Measurements from ENCODE around the gene CASS4.

DNA sequence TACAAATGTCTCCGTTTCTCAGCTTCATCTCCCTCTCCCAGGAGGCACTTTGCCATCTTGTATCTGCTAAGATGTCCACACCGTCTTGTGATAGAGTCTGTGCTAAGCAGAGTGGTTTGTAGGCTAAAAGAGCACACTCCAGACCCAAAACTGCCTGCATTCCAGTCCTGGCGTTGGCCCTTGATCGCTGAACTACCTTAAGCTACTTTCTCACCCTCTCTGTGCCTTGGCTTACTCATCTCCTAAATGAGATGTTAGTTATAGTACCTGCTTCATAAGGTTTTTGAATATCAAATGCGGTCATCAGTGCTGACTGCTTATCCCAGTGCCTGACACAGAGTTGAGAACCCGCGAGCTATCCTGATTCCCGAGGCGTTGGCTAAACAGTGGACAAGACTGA is 14.0 kb downstream of the CASS4 start:
- TF ChIP-seq EZH2 (IDR thresholded peaks at IDR 0.05; ENCODE audit: insufficient read depth, low read length): no peak
- TF ChIP-seq, protein P1, sequence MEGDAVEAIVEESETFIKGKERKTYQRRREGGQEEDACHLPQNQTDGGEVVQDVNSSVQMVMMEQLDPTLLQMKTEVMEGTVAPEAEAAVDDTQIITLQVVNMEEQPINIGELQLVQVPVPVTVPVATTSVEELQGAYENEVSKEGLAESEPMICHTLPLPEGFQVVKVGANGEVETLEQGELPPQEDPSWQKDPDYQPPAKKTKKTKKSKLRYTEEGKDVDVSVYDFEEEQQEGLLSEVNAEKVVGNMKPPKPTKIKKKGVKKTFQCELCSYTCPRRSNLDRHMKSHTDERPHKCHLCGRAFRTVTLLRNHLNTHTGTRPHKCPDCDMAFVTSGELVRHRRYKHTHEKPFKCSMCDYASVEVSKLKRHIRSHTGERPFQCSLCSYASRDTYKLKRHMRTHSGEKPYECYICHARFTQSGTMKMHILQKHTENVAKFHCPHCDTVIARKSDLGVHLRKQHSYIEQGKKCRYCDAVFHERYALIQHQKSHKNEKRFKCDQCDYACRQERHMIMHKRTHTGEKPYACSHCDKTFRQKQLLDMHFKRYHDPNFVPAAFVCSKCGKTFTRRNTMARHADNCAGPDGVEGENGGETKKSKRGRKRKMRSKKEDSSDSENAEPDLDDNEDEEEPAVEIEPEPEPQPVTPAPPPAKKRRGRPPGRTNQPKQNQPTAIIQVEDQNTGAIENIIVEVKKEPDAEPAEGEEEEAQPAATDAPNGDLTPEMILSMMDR (IDR thresholded peaks at IDR 0.05; ENCODE audit: insufficient read depth, low read depth, low read length): no peak

Measured in astrocyte (in vitro differentiated cells and primary cell).